ENCODE data around the gene GPR78. TPM values are rescaled to one million over a fixed set of nuclear protein-coding genes. Genes with fewer than 3 reads are reported as not detected.

GPR78 gene
- total and polyA plus RNA-seq, 4 donors, result not detected

DNA sequence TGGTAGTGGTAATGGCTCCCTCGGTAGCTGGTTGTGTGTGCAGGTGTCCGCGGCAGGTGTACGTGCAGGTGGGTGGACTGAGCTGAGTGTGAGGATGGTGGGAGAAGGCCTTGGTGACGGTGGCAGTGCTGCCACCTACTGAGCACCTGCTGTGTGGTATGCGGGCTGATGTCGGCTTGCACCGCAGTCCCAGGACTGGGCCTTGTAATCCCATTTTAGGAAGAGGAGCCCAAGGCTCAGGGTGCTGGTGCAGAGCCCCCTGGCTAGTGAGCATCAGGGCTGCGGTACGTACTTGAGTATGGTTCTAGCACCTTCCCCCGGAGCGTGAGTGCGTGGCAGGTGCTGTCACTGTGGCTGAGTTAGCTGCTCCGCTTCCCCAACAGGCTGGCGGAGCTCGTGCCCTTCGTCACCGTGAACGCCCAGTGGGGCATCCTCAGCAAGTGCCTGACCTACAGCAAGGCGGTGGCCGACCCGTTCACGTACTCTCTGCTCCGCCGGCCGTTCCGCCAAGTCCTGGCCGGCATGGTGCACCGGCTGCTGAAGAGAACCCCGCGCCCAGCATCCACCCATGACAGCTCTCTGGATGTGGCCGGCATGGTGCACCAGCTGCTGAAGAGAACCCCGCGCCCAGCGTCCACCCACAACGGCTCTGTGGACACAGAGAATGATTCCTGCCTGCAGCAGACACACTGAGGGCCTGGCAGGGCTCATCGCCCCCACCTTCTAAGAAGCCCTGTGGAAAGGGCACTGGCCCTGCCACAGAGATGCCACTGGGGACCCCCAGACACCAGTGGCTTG, 6.7 kb downstream of the GPR78 start (continued):
- TF ChIP-seq, protein P1, sequence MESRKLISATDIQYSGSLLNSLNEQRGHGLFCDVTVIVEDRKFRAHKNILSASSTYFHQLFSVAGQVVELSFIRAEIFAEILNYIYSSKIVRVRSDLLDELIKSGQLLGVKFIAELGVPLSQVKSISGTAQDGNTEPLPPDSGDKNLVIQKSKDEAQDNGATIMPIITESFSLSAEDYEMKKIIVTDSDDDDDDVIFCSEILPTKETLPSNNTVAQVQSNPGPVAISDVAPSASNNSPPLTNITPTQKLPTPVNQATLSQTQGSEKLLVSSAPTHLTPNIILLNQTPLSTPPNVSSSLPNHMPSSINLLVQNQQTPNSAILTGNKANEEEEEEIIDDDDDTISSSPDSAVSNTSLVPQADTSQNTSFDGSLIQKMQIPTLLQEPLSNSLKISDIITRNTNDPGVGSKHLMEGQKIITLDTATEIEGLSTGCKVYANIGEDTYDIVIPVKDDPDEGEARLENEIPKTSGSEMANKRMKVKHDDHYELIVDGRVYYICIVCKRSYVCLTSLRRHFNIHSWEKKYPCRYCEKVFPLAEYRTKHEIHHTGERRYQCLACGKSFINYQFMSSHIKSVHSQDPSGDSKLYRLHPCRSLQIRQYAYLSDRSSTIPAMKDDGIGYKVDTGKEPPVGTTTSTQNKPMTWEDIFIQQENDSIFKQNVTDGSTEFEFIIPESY (IDR thresholded peaks at IDR 0.05), result no peak
- TF ChIP-seq JUND (IDR thresholded peaks at IDR 0.05) (no peak), HNF4G (IDR thresholded peaks at IDR 0.05) (no peak), SP1 (IDR thresholded peaks at IDR 0.05) (no peak), EGR1 (IDR thresholded peaks at IDR 0.05; ENCODE audit: low read depth in 2 of 2) (no peak), GABPA (IDR thresholded peaks at IDR 0.05 in 1 of 2, conservative IDR thresholded peaks at IDR 0.05 in 1 of 2) (no peak)

DNA sequence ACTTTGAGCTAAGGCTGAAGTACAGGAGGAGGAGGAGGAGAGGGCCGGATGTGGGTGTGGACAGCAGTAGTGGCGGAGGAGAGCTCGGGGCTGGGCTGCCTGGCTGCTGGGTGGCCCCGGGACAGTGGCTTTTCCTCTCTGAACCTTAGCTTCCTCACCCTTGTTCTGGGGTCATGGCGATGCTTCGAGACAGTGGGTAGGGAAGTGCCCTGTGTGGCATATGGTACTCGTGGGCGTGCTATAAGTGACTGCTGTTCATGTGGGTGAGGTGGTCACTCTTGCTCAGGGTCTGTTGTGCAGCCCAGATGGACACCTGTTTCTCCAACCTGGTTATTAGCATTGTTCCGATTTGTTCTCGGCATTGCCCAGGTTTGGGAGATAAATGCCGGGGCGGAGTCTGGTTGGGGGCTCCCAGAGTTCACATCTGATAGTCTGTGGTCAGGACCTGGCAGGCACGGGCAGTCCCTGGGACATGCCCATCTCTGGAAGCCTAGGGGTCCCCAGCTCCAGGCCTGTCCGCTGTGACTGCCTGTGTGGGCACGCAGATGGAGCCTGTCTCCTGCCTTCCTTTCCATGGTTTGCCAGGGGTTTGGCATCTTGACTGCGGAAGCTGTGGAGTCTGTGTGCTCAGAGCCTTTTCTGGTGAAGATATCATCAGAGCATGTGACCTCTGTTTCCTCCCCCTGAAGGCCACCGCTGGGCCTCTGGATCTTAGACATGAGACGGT, 7.4 kb downstream of the GPR78 start:
- no peak for DNase-seq (ENCODE audit: low spot score)
- Histone ChIP-seq H3K9me3 (ENCODE audit: control insufficient read depth in 4 of 4, low read length in 3 of 4) (no peaks in the 10 kb centered on the region), H3K4me1 (ENCODE audit: control insufficient read depth in 4 of 4, insufficient read depth in 4 of 4, low read length in 3 of 4) (no peaks in the 10 kb centered on the region), H3K27ac (ENCODE audit: low read depth in 1 of 2, low read length in 2 of 2) (no peak overlapping the region), H3K27me3 (ENCODE audit: control insufficient read depth in 4 of 4, insufficient read depth in 4 of 4, low read length in 3 of 4) (peaks cover under 1 to 6% (median 4%) of the 10 kb centered on the region in 4 donors), H3K4me3 (ENCODE audit: low read depth in 1 of 3, low read length in 3 of 3) (no peak overlapping the region), H3K9ac (ENCODE audit: low read depth in 1 of 2, low read length in 2 of 2) (no peak overlapping the region), H3K36me3 (ENCODE audit: control insufficient read depth in 4 of 4, insufficient read depth in 3 of 4, low read depth in 1 of 4, low read length in 3 of 4) (no peaks in the 10 kb centered on the region)
- 75% methylated on average over 18 of the region's 18 CpGs for WGBS
- TF ChIP-seq, protein P1 (IDR thresholded peaks at IDR 0.05), result no peak
- no peak for TF ChIP-seq YY1 (IDR thresholded peaks at IDR 0.05)
- TF ChIP-seq HNF4A (conservative IDR thresholded peaks at IDR 0.05), result no peak
- TF ChIP-seq HNF4G (IDR thresholded peaks at IDR 0.05), result no peak
- no peak for TF ChIP-seq TAF1 (conservative IDR thresholded peaks at IDR 0.05)
- no peak for TF ChIP-seq NR2F2 (IDR thresholded peaks at IDR 0.05)
- TF ChIP-seq RAD21 (IDR thresholded peaks at IDR 0.05), result no peak
- TF ChIP-seq, protein P2, sequence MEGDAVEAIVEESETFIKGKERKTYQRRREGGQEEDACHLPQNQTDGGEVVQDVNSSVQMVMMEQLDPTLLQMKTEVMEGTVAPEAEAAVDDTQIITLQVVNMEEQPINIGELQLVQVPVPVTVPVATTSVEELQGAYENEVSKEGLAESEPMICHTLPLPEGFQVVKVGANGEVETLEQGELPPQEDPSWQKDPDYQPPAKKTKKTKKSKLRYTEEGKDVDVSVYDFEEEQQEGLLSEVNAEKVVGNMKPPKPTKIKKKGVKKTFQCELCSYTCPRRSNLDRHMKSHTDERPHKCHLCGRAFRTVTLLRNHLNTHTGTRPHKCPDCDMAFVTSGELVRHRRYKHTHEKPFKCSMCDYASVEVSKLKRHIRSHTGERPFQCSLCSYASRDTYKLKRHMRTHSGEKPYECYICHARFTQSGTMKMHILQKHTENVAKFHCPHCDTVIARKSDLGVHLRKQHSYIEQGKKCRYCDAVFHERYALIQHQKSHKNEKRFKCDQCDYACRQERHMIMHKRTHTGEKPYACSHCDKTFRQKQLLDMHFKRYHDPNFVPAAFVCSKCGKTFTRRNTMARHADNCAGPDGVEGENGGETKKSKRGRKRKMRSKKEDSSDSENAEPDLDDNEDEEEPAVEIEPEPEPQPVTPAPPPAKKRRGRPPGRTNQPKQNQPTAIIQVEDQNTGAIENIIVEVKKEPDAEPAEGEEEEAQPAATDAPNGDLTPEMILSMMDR (IDR thresholded peaks at IDR 0.05; ENCODE audit: low read depth, low read length, missing input control), result no peak
- no peak for TF ChIP-seq SP1 (IDR thresholded peaks at IDR 0.05)
- TF ChIP-seq FOXA2 (IDR thresholded peaks at IDR 0.05), result no peak
- TF ChIP-seq, protein P3, sequence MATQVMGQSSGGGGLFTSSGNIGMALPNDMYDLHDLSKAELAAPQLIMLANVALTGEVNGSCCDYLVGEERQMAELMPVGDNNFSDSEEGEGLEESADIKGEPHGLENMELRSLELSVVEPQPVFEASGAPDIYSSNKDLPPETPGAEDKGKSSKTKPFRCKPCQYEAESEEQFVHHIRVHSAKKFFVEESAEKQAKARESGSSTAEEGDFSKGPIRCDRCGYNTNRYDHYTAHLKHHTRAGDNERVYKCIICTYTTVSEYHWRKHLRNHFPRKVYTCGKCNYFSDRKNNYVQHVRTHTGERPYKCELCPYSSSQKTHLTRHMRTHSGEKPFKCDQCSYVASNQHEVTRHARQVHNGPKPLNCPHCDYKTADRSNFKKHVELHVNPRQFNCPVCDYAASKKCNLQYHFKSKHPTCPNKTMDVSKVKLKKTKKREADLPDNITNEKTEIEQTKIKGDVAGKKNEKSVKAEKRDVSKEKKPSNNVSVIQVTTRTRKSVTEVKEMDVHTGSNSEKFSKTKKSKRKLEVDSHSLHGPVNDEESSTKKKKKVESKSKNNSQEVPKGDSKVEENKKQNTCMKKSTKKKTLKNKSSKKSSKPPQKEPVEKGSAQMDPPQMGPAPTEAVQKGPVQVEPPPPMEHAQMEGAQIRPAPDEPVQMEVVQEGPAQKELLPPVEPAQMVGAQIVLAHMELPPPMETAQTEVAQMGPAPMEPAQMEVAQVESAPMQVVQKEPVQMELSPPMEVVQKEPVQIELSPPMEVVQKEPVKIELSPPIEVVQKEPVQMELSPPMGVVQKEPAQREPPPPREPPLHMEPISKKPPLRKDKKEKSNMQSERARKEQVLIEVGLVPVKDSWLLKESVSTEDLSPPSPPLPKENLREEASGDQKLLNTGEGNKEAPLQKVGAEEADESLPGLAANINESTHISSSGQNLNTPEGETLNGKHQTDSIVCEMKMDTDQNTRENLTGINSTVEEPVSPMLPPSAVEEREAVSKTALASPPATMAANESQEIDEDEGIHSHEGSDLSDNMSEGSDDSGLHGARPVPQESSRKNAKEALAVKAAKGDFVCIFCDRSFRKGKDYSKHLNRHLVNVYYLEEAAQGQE (IDR thresholded peaks at IDR 0.05), result no peak
- TF ChIP-seq, protein P4, sequence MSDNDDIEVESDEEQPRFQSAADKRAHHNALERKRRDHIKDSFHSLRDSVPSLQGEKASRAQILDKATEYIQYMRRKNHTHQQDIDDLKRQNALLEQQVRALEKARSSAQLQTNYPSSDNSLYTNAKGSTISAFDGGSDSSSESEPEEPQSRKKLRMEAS (IDR thresholded peaks at IDR 0.05), result no peak
- no peak for TF ChIP-seq JUND (IDR thresholded peaks at IDR 0.05)
